Activated CD8-positive, alpha-beta memory T cell treated with anti-CD3 and anti-CD28 coated beads, Interleukin-2, amount 50 U/mL, for 24 hours (primary cell): Measurements from ENCODE around the gene VASH2.
"Not testable (repeated sequence)": the region's sequence is repeated elsewhere in the genome, so short reads cannot be mapped to it uniquely, and the experiment has no call there.

Experiments
- DNase-seq: peaks from one replicate; pipeline ENCODE4 v3.0.0-alpha.2; 2020; ENCODE audit errors: extremely low read depth

The VASH2 gene

GRCh38 chr1:212950243-212951125 is at the start of gene VASH2:
VASH2 (plus strand) TSS chr1:212950541; CDS start chr1:212951543, 1,002 bp downstream.
- peak; percentile 21 for DNase-seq

- DNase-seq, result no peak
These were observed 49.1 kb upstream of the VASH2 start for GRCh38 chr1:212901290-212901689.

GRCh38 chr1:212902054-212902453 is 48.3 kb upstream of the VASH2 start:
- DNase-seq, result no peak

- no peak for DNase-seq
These were observed 46.7 kb upstream of the VASH2 start for GRCh38 chr1:212903664-212904063.

- not testable (repeated sequence) for DNase-seq
These were observed 42.3 kb upstream of the VASH2 start for GRCh38 chr1:212908071-212908470.

- DNase-seq, result no peak
These were observed 41.4 kb upstream of the VASH2 start for GRCh38 chr1:212908971-212909370.

- DNase-seq, result no peak
These were observed 40.7 kb upstream of the VASH2 start for GRCh38 chr1:212909652-212910063.

- not testable (repeated sequence) for DNase-seq
These were observed 40.1 kb upstream of the VASH2 start for GRCh38 chr1:212910213-212910612.

GRCh38 chr1:212913638-212914037 is 36.7 kb upstream of the VASH2 start:
- not testable (repeated sequence) for DNase-seq

- not testable (repeated sequence) for DNase-seq
These were observed 36.2 kb upstream of the VASH2 start for GRCh38 chr1:212914110-212914509.

- DNase-seq, result no peak
These were observed 35.6 kb upstream of the VASH2 start for GRCh38 chr1:212914789-212915188.

- no peak for DNase-seq
These were observed 34.9 kb upstream of the VASH2 start for GRCh38 chr1:212915245-212916091.

GRCh38 chr1:212916481-212917133 is 33.7 kb upstream of the VASH2 start:
- no peak for DNase-seq

- DNase-seq, result no peak
These were observed 33.2 kb upstream of the VASH2 start for GRCh38 chr1:212917134-212917485.

GRCh38 chr1:212917858-212918257 is 32.5 kb upstream of the VASH2 start:
- DNase-seq, result no peak

- DNase-seq, result no peak
These were observed 31.5 kb upstream of the VASH2 start for GRCh38 chr1:212918824-212919223.

GRCh38 chr1:212920246-212920645 is 30.1 kb upstream of the VASH2 start:
- DNase-seq, result no peak

GRCh38 chr1:212920896-212921295 is 29.4 kb upstream of the VASH2 start:
- DNase-seq, result no peak

- no peak for DNase-seq
These were observed 28.3 kb upstream of the VASH2 start for GRCh38 chr1:212922016-212922415.

- DNase-seq, result no peak
These were observed 24.0 kb upstream of the VASH2 start for GRCh38 chr1:212926372-212926771.

GRCh38 chr1:212928323-212929291 is 21.7 kb upstream of the VASH2 start:
- no peak for DNase-seq
